Muscle of arm (tissue), 12 donors: ENCODE results near the gene LRP8. TPM values are rescaled to one million over a fixed set of nuclear protein-coding genes. Genes with fewer than 3 reads are reported as not detected.

Experiments
- DNase-seq: peaks from one replicate; pipeline ENCODE4 v3.0.0-alpha.2; 2013
- polyA plus RNA-seq, 12 donors: library from polyadenylated mRNA; unstranded; fragments of 120-200 nt; gene quantifications; one replicate each; pipeline ENCODE4 v1.2.1, GENCODE V29; 2013; ENCODE audit not compliant: insufficient read length in 12 of 12

The LRP8 gene
- polyA plus RNA-seq, 12 donors = 3.0 to 14.6 (median 6.2) TPM; not detected in 1

- no peak for DNase-seq
These were observed 13.0 kb upstream of the LRP8 start for GRCh38 chr1:53340660-53341520.

GRCh38 chr1:53339736-53340635 is 12.1 kb upstream of the LRP8 start:
- DNase-seq = no peak

DNA sequence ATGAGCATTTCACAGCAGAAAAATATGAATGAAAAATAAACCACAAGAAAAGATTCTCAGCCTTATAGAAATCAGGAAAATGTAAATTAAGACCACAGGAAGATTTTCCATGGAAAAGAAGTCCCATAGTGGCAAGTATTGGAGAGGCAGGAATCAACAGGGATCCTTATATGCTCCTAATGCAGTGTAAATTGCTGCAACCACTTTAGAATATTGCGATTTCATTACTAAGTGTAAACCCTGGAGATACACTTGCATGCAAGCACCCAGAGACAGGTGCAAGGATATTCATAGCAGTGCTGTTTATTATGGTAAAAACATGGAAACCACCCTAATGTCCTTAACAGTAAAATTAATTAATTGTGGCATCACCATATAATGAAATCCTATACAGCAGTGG is 10.6 kb upstream of the LRP8 start:
- DNase-seq = no peak

DNA sequence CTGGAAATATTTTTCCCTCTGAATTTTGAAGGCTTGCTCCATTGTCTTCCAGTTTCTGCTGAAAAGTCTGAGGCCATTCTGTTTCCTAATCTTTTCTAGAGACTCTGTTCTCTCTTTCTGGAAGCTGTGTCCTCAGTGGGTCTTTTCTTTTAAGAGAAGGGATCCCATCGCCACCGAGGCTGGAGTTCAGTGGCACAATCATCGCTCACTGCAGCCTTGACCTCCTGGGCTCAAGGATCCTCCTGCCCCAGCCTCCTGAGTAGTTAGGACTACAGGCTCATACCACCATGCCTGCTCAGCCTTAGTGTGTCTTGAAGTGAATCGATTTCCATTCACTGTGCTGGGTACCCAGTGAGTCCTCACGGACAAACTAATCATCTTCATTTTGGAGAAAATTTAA is 9.6 kb upstream of the LRP8 start:
- DNase-seq = no peak

- DNase-seq = no peak
These were observed 8.3 kb upstream of the LRP8 start for GRCh38 chr1:53336146-53336545.

DNA sequence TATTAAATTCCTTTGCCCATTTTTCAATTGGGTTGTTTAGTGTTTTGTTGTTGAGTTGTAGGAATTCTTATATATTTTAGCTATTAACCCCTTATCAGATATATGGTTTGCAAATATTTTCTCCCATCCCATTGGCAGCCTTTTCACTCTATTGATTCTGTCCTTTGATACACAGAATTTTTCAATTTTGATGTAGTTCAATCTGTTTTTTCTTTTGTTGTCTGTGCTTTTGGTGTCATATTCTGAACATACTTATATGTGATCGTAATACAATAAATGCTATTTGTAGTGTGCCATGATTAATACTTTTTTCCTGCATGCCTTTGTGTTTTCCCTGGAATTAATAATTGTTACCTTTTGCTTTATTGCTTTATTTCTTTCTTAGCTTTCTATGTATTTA is 7.8 kb upstream of the LRP8 start:
- DNase-seq = no peak

DNA sequence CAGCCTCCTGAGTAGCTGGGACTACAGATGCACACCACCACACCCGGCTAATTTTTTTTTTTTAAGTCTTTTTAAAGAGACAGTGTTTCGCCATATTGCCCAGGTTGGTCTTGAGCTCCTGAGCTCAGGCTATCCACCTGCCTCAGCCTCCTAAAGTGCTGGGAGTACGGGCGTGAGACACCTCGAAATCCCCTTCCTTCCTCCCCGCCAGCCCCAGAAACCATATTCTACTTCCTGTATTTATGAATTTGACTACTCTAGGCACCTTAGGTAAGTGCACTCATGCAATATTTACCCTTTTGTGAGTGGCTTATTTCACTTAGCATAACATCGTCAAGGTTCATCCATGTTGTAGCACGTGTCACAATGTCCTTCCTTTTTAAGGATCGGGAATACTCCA is 6.9 kb upstream of the LRP8 start:
- no peak for DNase-seq

GRCh38 chr1:53334312-53334711 is 6.4 kb upstream of the LRP8 start:
- DNase-seq = no peak

GRCh38 chr1:53332833-53333232 is 5.0 kb upstream of the LRP8 start:
- no peak for DNase-seq

- no peak for DNase-seq
These were observed 4.3 kb upstream of the LRP8 start for GRCh38 chr1:53332186-53332564.

DNA sequence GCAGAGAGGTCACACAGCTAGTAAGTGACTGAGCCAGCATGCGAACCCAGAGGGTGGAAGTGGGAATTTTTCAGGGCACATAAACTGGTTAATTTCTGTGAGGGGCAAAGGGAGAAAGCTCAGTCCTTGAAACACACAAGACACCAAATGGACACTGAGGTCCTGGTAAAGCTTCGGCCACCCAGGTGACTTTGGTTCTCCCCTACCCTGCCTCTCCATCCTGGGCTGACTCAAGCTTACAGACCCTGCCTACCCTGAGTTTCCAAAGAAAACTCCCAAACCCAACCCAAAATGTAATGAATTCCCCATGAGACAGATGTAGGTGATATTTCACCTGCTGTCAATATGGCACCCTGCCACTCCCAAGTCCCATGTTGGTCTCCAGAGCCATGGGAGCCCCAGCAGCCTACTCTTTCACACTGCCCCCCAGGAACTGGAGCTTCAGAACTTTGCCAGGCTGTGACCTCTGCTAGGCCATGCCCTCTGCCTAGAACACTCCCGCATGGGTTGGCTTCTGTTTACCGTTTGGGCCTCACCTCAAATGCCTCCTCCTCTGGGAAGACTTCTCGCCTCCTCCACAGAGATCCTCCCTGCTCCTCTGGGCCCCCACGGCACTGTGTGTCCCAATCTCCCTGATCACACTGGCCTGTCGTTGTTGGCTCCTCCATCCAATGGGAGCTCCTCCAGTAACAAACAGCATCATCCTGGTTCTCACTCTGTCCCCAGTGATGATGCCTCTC is 3.7 kb upstream of the LRP8 start:
- DNase-seq = no peak

DNA sequence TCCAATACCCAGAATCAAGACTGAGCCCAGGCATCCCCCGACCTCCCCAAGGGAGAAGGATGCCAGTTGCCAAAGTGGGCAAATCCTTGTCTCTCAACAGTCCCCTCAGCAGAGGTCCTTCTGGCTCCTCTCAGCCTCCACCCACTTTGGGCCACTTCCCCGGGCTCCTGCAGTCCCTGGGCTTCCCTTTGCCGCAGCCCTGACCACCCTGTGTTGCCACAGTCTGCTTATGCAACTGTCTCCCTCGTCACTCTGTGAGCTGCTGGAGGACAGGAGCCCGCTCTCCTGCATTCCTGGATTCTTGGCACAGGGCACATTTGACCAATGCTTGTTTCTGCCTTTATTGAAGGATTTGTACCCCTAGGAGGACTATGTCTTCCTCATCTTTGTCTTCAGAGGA is 2.9 kb upstream of the LRP8 start:
- DNase-seq = no peak

DNA sequence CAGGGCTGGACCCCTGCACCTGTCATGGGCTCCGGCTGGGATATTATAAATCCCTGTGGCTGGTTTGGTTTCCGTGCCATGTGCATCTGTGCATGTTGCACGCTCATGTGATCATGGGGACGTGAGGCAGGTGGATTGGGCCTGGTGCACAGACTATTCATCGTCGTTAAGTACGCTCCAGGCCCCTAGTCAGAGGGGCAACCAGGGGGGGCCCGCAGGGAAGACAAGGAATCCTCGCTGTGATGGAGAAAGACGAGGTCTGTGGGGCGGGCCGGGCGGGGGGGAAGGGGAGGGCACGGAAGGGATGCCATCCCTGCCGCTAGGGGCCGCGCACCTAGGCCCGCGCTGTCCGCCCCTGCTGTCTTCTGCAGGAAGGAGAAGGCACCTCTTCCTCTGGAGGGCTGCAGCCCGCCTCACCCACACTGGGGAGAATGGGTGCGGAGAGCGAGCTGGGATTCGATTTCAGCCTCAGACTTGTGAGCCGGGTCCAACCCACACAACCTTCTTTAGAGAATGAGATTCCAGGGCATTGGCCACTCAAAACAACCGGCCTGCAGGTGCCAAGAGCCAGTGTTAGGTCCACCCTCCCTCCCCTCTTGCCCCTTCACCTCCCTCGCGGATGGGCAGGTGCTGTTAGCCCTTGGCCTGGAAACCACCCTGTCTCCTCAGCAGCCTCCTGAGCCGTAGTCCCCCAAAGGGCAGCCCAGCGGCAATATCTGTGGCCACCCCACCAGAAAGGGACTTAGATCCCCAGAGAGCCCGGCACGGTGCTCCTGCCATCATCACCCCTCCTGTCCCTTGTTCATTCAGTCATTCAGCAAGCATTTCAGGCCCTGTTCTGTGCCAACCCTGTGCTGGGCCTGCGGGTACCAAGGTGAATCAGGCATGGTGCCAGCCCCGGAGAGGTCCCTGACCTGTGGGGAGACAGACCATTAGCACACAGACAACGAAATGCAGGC is 950 bp upstream of the LRP8 start:
- no peak for DNase-seq

DNA sequence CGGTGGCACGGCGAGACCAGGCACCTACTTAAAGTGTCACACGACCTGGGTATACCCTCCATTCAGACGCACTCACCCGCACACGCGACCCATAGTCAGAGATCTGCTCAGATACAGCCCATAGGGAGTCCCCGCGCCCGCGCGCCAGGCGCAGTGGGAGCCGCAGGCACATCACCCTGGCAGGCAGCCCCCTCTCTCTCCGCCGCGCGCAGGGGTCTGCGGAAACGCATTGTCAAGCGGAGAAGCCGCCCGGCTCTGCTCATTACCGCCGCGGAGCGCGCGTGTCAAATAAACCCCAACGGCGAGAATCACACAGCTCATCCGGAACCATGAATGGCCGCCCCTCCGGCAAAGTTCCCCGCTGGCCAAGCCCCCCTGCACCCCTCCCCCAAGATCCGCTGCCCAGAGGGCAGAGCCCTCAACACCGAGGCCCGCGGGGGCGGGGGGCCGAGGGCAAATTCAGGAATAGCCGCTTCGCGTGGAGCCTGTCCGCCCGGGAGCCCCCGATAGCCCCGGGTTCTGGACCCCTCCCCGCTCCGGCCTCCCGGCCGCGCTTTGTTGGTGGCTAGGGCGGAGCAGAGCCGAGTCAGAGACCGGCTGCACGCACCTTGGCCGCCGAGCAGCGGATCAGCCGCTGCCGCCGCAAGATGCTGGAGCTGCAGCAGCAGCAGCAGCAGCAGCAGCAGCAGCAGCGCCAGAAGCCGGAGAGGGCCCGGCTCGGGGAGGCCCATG is 522 bp downstream of the LRP8 start:
- peak; percentile 25 for DNase-seq

GRCh38 chr1:53326598-53327181 is 1.2 kb downstream of the LRP8 start:
- DNase-seq = no peak

- DNase-seq = peak; percentile 29
These were observed 1.7 kb downstream of the LRP8 start for GRCh38 chr1:53326088-53326597.

- DNase-seq = no peak
These were observed 2.4 kb downstream of the LRP8 start for GRCh38 chr1:53325326-53326087.

DNA sequence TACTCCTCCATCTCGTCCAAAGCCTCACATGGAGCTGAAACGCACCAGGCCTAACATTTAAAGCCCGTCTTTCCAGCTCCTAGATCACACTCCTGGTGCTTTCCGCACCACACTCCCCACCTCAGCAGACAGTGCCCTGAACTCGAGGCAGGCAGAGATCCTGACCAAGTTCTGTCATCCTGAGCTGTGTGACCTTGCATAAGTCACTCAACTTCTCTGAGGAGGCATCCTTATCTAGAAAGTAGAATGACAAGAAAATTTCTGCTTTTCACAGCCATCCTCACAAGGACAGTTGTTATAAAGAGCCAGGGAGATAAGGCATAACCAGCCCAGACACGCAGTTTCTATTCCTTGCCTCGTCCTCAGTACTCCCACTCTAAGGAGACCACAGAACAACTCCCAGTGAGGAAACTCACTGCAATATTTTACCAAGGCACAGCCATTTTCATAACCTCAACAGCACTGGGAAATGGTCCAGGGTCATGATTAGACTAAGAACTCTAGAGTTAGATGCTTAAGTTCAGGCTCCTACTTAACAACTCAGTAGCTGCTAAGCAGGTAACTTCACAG is 3.1 kb downstream of the LRP8 start:
- no peak for DNase-seq

DNA sequence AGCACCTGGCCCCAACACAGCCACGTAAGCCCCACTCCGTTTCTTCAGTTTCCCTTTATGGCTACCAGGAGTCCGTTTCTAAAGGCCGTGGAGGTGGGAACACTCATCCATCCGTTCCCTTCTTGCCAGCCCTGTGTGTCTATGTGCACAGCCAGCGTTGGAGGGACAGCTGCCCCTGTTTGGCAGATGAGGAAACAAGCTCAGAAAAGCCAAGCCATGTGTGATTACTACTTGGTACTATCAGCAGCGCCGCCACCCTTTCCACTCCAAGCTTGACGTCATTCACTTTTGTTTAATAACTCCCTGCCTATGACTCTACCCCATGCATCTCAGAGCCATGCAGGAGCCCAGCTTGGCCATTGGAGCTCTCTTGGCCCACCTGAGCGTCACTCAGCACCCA is 3.5 kb downstream of the LRP8 start:
- DNase-seq = no peak
